ENCODE measurements around the gene NPC1. TPM values are rescaled to one million over a fixed set of nuclear protein-coding genes. Genes with fewer than 3 reads are reported as not detected.
A peak's percentile ranks its signal among the peaks of the same experiment; 100 is the strongest.

Gene NPC1
- total and polyA plus RNA-seq, 9 donors: 21.8 to 100 (median 29.8) TPM

DNA sequence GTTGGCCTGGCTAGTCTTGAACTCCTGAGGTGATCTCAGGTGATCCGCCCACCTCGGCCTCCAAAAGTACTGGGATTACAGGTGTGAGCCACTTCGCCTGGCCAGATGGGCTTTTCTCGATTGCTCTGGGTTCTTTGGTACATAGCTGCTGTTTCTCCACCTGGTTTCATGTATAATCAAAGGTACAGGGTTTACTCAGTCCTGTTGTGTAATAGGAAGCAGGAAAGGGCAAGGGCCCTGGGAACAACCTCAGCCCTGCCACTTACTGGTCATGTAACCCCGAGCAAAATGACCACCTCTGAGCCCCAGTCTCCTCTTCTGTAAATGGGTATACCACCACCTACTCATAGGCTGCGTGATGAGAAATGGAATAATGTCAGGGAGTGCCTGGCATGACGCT lies 49.0 kb downstream of the NPC1 start:
- no peak for DNase-seq
- TF ChIP-seq POLR2A (IDR thresholded peaks at IDR 0.05): no peak
- TF ChIP-seq EP300 (IDR thresholded peaks at IDR 0.05): no peak
- TF ChIP-seq, protein P1, sequence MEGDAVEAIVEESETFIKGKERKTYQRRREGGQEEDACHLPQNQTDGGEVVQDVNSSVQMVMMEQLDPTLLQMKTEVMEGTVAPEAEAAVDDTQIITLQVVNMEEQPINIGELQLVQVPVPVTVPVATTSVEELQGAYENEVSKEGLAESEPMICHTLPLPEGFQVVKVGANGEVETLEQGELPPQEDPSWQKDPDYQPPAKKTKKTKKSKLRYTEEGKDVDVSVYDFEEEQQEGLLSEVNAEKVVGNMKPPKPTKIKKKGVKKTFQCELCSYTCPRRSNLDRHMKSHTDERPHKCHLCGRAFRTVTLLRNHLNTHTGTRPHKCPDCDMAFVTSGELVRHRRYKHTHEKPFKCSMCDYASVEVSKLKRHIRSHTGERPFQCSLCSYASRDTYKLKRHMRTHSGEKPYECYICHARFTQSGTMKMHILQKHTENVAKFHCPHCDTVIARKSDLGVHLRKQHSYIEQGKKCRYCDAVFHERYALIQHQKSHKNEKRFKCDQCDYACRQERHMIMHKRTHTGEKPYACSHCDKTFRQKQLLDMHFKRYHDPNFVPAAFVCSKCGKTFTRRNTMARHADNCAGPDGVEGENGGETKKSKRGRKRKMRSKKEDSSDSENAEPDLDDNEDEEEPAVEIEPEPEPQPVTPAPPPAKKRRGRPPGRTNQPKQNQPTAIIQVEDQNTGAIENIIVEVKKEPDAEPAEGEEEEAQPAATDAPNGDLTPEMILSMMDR (IDR thresholded peaks at IDR 0.05): no peak
- Histone ChIP-seq H3K9me3 (no peaks in the 10 kb centered on the region), H3K27me3 (no peaks in the 10 kb centered on the region), H3K36me3 (no peaks in the 10 kb centered on the region), H3K4me3 (no peak overlapping the region), H3K27ac (no peak overlapping the region), H3K4me1 (ENCODE audit: insufficient read depth) (peaks cover 9% of the 10 kb centered on the region)
- intact Hi-C loops (cut with DNase I): no loop called here
- 97 to 99% (median 99%) methylated on average over 7 of the region's 7 CpGs for WGBS, 3 donors

DNA sequence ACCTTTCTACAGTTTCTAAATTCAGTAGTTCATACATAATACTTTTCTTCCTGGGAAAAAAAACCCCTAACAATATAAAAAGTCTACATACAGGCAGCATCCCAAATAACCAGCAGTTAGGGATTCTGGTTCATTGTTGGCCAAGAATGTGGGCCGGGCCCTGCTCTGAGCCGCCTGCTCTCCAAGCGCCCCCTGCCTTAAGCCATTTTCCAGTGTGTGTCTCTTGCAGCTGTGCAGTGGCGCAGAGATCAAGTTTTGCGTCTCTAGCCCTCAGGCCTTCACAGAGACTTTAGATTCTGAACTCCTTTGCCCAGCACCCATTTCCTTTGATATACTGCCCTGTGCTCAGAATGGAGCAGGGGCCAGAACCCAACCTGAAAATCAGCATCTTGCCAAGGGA lies 50.1 kb downstream of the NPC1 start:
- Histone ChIP-seq H3K9me3 (no peaks in the 10 kb centered on the region), H3K4me3 (no peak overlapping the region), H3K27ac (no peak overlapping the region), H3K27me3 (no peaks in the 10 kb centered on the region), H3K4me1 (ENCODE audit: insufficient read depth) (peaks cover 6% of the 10 kb centered on the region), H3K36me3 (no peaks in the 10 kb centered on the region)
- intact Hi-C loops (cut with DNase I): no loop called here
- 89 to 91% (median 90%) methylated on average over 5 of the region's 5 CpGs for WGBS, 3 donors
- TF ChIP-seq, protein P1 (IDR thresholded peaks at IDR 0.05): no peak
- no peak for TF ChIP-seq EP300 (IDR thresholded peaks at IDR 0.05)
- TF ChIP-seq POLR2A (IDR thresholded peaks at IDR 0.05): no peak
- DNase-seq: no peak

DNA sequence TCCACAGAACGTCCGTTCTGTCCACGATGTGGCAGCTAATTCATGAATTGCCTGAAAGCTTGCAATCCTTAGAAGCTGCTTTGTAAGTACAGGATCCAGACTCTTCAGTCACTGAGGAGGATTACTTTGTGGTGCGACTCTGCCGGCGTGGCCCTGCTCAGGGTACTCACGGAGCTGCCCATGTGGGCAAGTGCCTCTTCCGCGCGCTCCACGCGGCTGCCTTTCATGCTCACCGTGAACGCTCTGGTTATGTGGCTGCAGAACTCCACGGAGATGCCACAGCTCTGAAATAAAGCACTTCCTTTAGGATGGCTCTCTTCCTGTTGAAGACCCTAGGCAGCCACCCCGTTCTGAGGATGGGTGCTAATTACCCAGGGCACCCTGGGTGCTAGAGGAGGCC lies 52.0 kb downstream of the NPC1 start:
- no peaks in the 10 kb centered on the region for H3K9me3 ChIP-seq
- peaks cover 4% of the 10 kb centered on the region for H3K4me1 ChIP-seq (ENCODE audit: insufficient read depth)
- intact Hi-C loops (cut with DNase I): no loop called here
- no peaks in the 10 kb centered on the region for H3K36me3 ChIP-seq
- no peaks in the 10 kb centered on the region for H3K27me3 ChIP-seq
- H3K4me3 ChIP-seq: no peak overlapping the region
- TF ChIP-seq, protein P1 (IDR thresholded peaks at IDR 0.05): no peak
- TF ChIP-seq POLR2A (IDR thresholded peaks at IDR 0.05) (no peak), EP300 (IDR thresholded peaks at IDR 0.05) (no peak)
- DNase-seq: no peak
- 95 to 97% (median 96%) methylated on average over 16 of the region's 16 CpGs for WGBS, 3 donors
- H3K27ac ChIP-seq: no peak overlapping the region

DNA sequence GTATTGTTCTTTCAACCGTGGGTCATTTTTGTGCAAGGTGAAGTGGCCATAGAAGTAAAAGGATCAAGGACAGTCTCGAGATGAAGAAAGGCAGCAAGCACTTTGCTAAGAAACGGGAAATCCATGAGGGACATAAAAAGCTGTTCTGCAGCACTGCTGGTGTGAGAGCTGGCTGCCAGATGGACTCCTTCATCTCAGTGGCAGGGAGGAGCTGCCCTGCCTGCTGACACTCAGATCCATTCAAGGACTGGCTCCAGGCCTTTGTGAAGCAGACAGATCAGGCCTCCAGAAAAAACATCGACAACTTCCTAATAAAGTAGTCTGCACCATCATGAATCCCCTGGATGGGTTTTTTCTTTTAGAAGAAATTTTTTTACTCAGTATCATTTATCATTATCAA lies 53.5 kb downstream of the NPC1 start:
- Histone ChIP-seq H3K27me3 (no peaks in the 10 kb centered on the region), H3K27ac (peak overlapping the region in 1 of 2 donors; percentile 15), H3K36me3 (no peaks in the 10 kb centered on the region), H3K4me3 (no peak overlapping the region), H3K4me1 (ENCODE audit: insufficient read depth) (peaks cover 2% of the 10 kb centered on the region), H3K9me3 (no peaks in the 10 kb centered on the region)
- DNase-seq: peak; percentile 37 to 62 (median 56)
- intact Hi-C loops (cut with DNase I): no loop called here
- TF ChIP-seq EP300 (IDR thresholded peaks at IDR 0.05): no peak
- TF ChIP-seq, protein P1 (IDR thresholded peaks at IDR 0.05): no peak
- TF ChIP-seq POLR2A (IDR thresholded peaks at IDR 0.05): no peak
- WGBS, 3 donors: 7 to 15% (median 11%) methylated on average over 4 of the region's 4 CpGs

Data from ovary (tissue), 9 donors.